K562 (cell line): Measurements from ENCODE around the gene CDC42EP5. TPM values are rescaled to one million over a fixed set of nuclear protein-coding genes. Genes with fewer than 3 reads are reported as not detected.

Experiments used
- polyA plus RNA-seq, 8 experiments: library from polyadenylated mRNA; depleted of rRNA in 4 of 8; stranded (reverse) in 5 of 8; unstranded in 3 of 8; fragments of >200 nt; fragmentation: Nextera tagmentation in 2 of 8; fragmentation: Illumina TruSeq in 1 of 8; extraction: Ambion mirVana in 2 of 8; extraction: Trizol in 1 of 8; gene quantifications; 2 replicates each; pipeline versions ENCODE4 v1.2.1 to v1.2.3, GENCODE V29; 2011 to 2014; ENCODE audit warnings: inconsistent platforms in 1 of 8, missing spikeins in 1 of 8
- small RNA-seq: library from RNA; depleted of rRNA; stranded (forward); fragments of <200 nt; gene quantifications from one replicate; pipeline ENCODE3, GENCODE V24; 2014
- total RNA-seq, 7 experiments: library from RNA; depleted of rRNA in 6 of 7; stranded (reverse); fragments of >200 nt in 6 of 7; fragmentation: Illumina TruSeq in 2 of 7; extraction: Trizol in 2 of 7; gene quantifications; 2 replicates each; pipeline versions ENCODE4 v1.2.1 to v1.2.3, GENCODE V29; 2011 to 2021; ENCODE audit warnings: low replicate concordance in 1 of 7

The CDC42EP5 gene
- total and polyA plus RNA-seq, 9 of the 15 experiments (the other 6 are each of a cell fraction or from before 2014, with no cell fraction given) = 0.15 to 0.38 TPM; not detected in 7

Small RNAs within 50 kb of the gene (small RNA-seq; reads per million reads assigned to genes)
- not detected for gene AC245884.3

Other genes starting within 250 kb of the CDC42EP5 start
Only the 7 nearest of the 14 such genes appear.
- gene LAIR1, start 108.4 kb downstream of the CDC42EP5 start, total RNA-seq (2014; rRNA removed) = not detected in 2 replicates
- gene LAIR1, start 108.4 kb downstream of the CDC42EP5 start, total RNA-seq (2014; rRNA removed; fragmentation: Illumina TruSeq; extraction: Trizol) = not detected in 2 replicates
- gene LAIR1, start 108.4 kb downstream of the CDC42EP5 start, total RNA-seq (2015; rRNA removed; fragmentation: Illumina TruSeq; extraction: Trizol) = 0.23 and 0.54 TPM in 2 replicates
- gene LAIR1, start 108.4 kb downstream of the CDC42EP5 start, total RNA-seq (2021) = 0.20 and 0.24 TPM in 2 replicates
- gene LAIR1, start 108.4 kb downstream of the CDC42EP5 start, polyA plus RNA-seq (2011; rRNA removed) = not detected in 2 replicates
- gene LAIR1, start 108.4 kb downstream of the CDC42EP5 start, polyA plus RNA-seq (2014; fragmentation: Illumina TruSeq; extraction: Trizol) = 0.12 TPM in 1 of 2 replicates, not detected in the other
- not detected for gene LAIR1, start 108.4 kb downstream of the CDC42EP5 start, polyA plus RNA-seq (2014; fragmentation: Nextera tagmentation; extraction: Ambion mirVana)
- 0.12 TPM in 1 of 2 replicates, not detected in the other for gene LAIR1, start 108.4 kb downstream of the CDC42EP5 start, polyA plus RNA-seq (2014; rRNA removed)
- gene TTYH1, start 57.8 kb downstream of the CDC42EP5 start, total RNA-seq (2014; rRNA removed) = not detected in 2 replicates
- gene TTYH1, start 57.8 kb downstream of the CDC42EP5 start, total RNA-seq (2014; rRNA removed; fragmentation: Illumina TruSeq; extraction: Trizol) = not detected in 2 replicates
- not detected in 2 replicates for gene TTYH1, start 57.8 kb downstream of the CDC42EP5 start, total RNA-seq (2015; rRNA removed; fragmentation: Illumina TruSeq; extraction: Trizol)
- gene TTYH1, start 57.8 kb downstream of the CDC42EP5 start, total RNA-seq (2021) = not detected in 2 replicates
- not detected in 2 replicates for gene TTYH1, start 57.8 kb downstream of the CDC42EP5 start, polyA plus RNA-seq (2011; rRNA removed)
- gene TTYH1, start 57.8 kb downstream of the CDC42EP5 start, polyA plus RNA-seq (2014; fragmentation: Illumina TruSeq; extraction: Trizol) = not detected in 2 replicates
- gene TTYH1, start 57.8 kb downstream of the CDC42EP5 start, polyA plus RNA-seq (2014; fragmentation: Nextera tagmentation; extraction: Ambion mirVana) = under 1 TPM in 1 of 2 experiments, not detected in 1; 0.08 TPM
- not detected in 2 replicates for gene TTYH1, start 57.8 kb downstream of the CDC42EP5 start, polyA plus RNA-seq (2014; rRNA removed)
- 32.2 and 36.0 TPM in 2 replicates for gene LENG8, start 24.1 kb downstream of the CDC42EP5 start, total RNA-seq (2014; rRNA removed)
- gene LENG8, start 24.1 kb downstream of the CDC42EP5 start, total RNA-seq (2014; rRNA removed; fragmentation: Illumina TruSeq; extraction: Trizol) = 6.0 and 8.4 TPM in 2 replicates
- 16.3 and 17.2 TPM in 2 replicates for gene LENG8, start 24.1 kb downstream of the CDC42EP5 start, total RNA-seq (2015; rRNA removed; fragmentation: Illumina TruSeq; extraction: Trizol)
- 116 and 146 TPM in 2 replicates for gene LENG8, start 24.1 kb downstream of the CDC42EP5 start, total RNA-seq (2021)
- 28.1 and 70.4 TPM in 2 replicates for gene LENG8, start 24.1 kb downstream of the CDC42EP5 start, polyA plus RNA-seq (2011; rRNA removed)
- 44.5 and 79.0 TPM in 2 replicates for gene LENG8, start 24.1 kb downstream of the CDC42EP5 start, polyA plus RNA-seq (2014; fragmentation: Illumina TruSeq; extraction: Trizol)
- 1 to 10 TPM in 1 of 2 experiments, under 1 TPM in 1; 0.74 to 2.3 TPM for gene LENG8, start 24.1 kb downstream of the CDC42EP5 start, polyA plus RNA-seq (2014; fragmentation: Nextera tagmentation; extraction: Ambion mirVana)
- gene LENG8, start 24.1 kb downstream of the CDC42EP5 start, polyA plus RNA-seq (2014; rRNA removed) = 125 and 144 TPM in 2 replicates
- gene LENG9, start 9.5 kb downstream of the CDC42EP5 start, total RNA-seq (2014; rRNA removed) = 0.64 and 1.6 TPM in 2 replicates
- gene LENG9, start 9.5 kb downstream of the CDC42EP5 start, total RNA-seq (2014; rRNA removed; fragmentation: Illumina TruSeq; extraction: Trizol) = 0.10 TPM in 1 of 2 replicates, not detected in the other
- gene LENG9, start 9.5 kb downstream of the CDC42EP5 start, total RNA-seq (2015; rRNA removed; fragmentation: Illumina TruSeq; extraction: Trizol) = 0.38 and 0.43 TPM in 2 replicates
- gene LENG9, start 9.5 kb downstream of the CDC42EP5 start, total RNA-seq (2021) = 0.58 and 0.74 TPM in 2 replicates
- 0.11 and 0.12 TPM in 2 replicates for gene LENG9, start 9.5 kb downstream of the CDC42EP5 start, polyA plus RNA-seq (2011; rRNA removed)
- 0.06 and 0.28 TPM in 2 replicates for gene LENG9, start 9.5 kb downstream of the CDC42EP5 start, polyA plus RNA-seq (2014; fragmentation: Illumina TruSeq; extraction: Trizol)
- under 1 TPM; 0.23 to 0.34 TPM for gene LENG9, start 9.5 kb downstream of the CDC42EP5 start, polyA plus RNA-seq (2014; fragmentation: Nextera tagmentation; extraction: Ambion mirVana)
- gene LENG9, start 9.5 kb downstream of the CDC42EP5 start, polyA plus RNA-seq (2014; rRNA removed) = 0.15 and 0.32 TPM in 2 replicates
- not detected in 2 replicates for gene LAIR2, start 29.5 kb upstream of the CDC42EP5 start, total RNA-seq (2014; rRNA removed)
- not detected in 2 replicates for gene LAIR2, start 29.5 kb upstream of the CDC42EP5 start, total RNA-seq (2014; rRNA removed; fragmentation: Illumina TruSeq; extraction: Trizol)
- not detected in 2 replicates for gene LAIR2, start 29.5 kb upstream of the CDC42EP5 start, total RNA-seq (2015; rRNA removed; fragmentation: Illumina TruSeq; extraction: Trizol)
- 0.34 TPM in 1 of 2 replicates, not detected in the other for gene LAIR2, start 29.5 kb upstream of the CDC42EP5 start, total RNA-seq (2021)
- not detected in 2 replicates for gene LAIR2, start 29.5 kb upstream of the CDC42EP5 start, polyA plus RNA-seq (2011; rRNA removed)
- gene LAIR2, start 29.5 kb upstream of the CDC42EP5 start, polyA plus RNA-seq (2014; fragmentation: Illumina TruSeq; extraction: Trizol) = not detected in 2 replicates
- gene LAIR2, start 29.5 kb upstream of the CDC42EP5 start, polyA plus RNA-seq (2014; fragmentation: Nextera tagmentation; extraction: Ambion mirVana) = not detected
- gene LAIR2, start 29.5 kb upstream of the CDC42EP5 start, polyA plus RNA-seq (2014; rRNA removed) = not detected in 2 replicates
- 0.54 and 0.86 TPM in 2 replicates for gene LILRA2, start 100.5 kb upstream of the CDC42EP5 start, total RNA-seq (2014; rRNA removed)
- 0.77 and 0.91 TPM in 2 replicates for gene LILRA2, start 100.5 kb upstream of the CDC42EP5 start, total RNA-seq (2014; rRNA removed; fragmentation: Illumina TruSeq; extraction: Trizol)
- 1.2 and 2.0 TPM in 2 replicates for gene LILRA2, start 100.5 kb upstream of the CDC42EP5 start, total RNA-seq (2015; rRNA removed; fragmentation: Illumina TruSeq; extraction: Trizol)
- gene LILRA2, start 100.5 kb upstream of the CDC42EP5 start, total RNA-seq (2021) = 2.1 TPM in 2 replicates
- gene LILRA2, start 100.5 kb upstream of the CDC42EP5 start, polyA plus RNA-seq (2011; rRNA removed) = 0.96 and 1.3 TPM in 2 replicates
- 1.7 and 1.8 TPM in 2 replicates for gene LILRA2, start 100.5 kb upstream of the CDC42EP5 start, polyA plus RNA-seq (2014; fragmentation: Illumina TruSeq; extraction: Trizol)
- under 1 TPM; 0.32 to 0.46 TPM for gene LILRA2, start 100.5 kb upstream of the CDC42EP5 start, polyA plus RNA-seq (2014; fragmentation: Nextera tagmentation; extraction: Ambion mirVana)
- 1.5 and 1.8 TPM in 2 replicates for gene LILRA2, start 100.5 kb upstream of the CDC42EP5 start, polyA plus RNA-seq (2014; rRNA removed)
- gene LILRA1, start 120.3 kb upstream of the CDC42EP5 start, total RNA-seq (2014; rRNA removed) = not detected in 2 replicates
- not detected in 2 replicates for gene LILRA1, start 120.3 kb upstream of the CDC42EP5 start, total RNA-seq (2014; rRNA removed; fragmentation: Illumina TruSeq; extraction: Trizol)
- not detected in 2 replicates for gene LILRA1, start 120.3 kb upstream of the CDC42EP5 start, total RNA-seq (2015; rRNA removed; fragmentation: Illumina TruSeq; extraction: Trizol)
- not detected in 2 replicates for gene LILRA1, start 120.3 kb upstream of the CDC42EP5 start, total RNA-seq (2021)
- gene LILRA1, start 120.3 kb upstream of the CDC42EP5 start, polyA plus RNA-seq (2011; rRNA removed) = not detected in 2 replicates
- not detected in 2 replicates for gene LILRA1, start 120.3 kb upstream of the CDC42EP5 start, polyA plus RNA-seq (2014; fragmentation: Illumina TruSeq; extraction: Trizol)
- not detected for gene LILRA1, start 120.3 kb upstream of the CDC42EP5 start, polyA plus RNA-seq (2014; fragmentation: Nextera tagmentation; extraction: Ambion mirVana)
- not detected in 2 replicates for gene LILRA1, start 120.3 kb upstream of the CDC42EP5 start, polyA plus RNA-seq (2014; rRNA removed)